A549 (cell line): ENCODE measurements around the gene TBC1D20. TPM values are rescaled to one million over a fixed set of nuclear protein-coding genes. Genes with fewer than 3 reads are reported as not detected.
A peak's percentile ranks its signal among the peaks of the same experiment; 100 is the strongest.

ENCODE experiments used
- ATAC-seq, 2 experiments: fragments of 200-7000 bp in 1 of 2; fragments of >200 bp in 1 of 2; cut with Nextera tagmentation in 1 of 2; cut with Tn5 transposase in 1 of 2; 3 replicates each; pipeline versions ENCODE4 v1.8.0 to v1.9.1; 2018 to 2020; ENCODE audit warnings: mild to moderate bottlenecking in 1 of 2, moderate library complexity in 1 of 2
- CTCF ChIA-PET: fragments of 300-600 bp; sonication (Branson Sonifier 250); formaldehyde crosslinking; extraction: SDS; loops from one replicate; lab custom pipeline; 2021; ENCODE audit warnings: antibody characterized with exemption, inconsistent platforms; lab: Yijun Ruan, JAX
- POLR2A ChIA-PET: fragments of 350-600 bp; formaldehyde crosslinking; extraction: SDS; loops from one replicate; lab custom pipeline; 2021; ENCODE audit warnings: antibody characterized with exemption, inconsistent platforms; lab: Yijun Ruan, JAX
- DNase-seq, 2 experiments: peaks; one replicate each; pipeline versions ENCODE4 v3.0.0 to v3.0.0-alpha.2; 2011 to 2016; ENCODE audit warnings: low read depth in 1 of 2, low spot score in 1 of 2
- FAIRE-seq: peaks from 2 replicates; lab custom pipeline; 2011; peaks lifted over from hg19 to GRCh38; lab: Jason Lieb, UNC
- H3K27ac ChIP-seq, 2 experiments: fragments of >200 bp; sonication (Bioruptor Twin); formaldehyde crosslinking; 3 replicates each; pipeline ENCODE4 v1.5.1; 2016 to 2017
- H3K4me1 ChIP-seq: fragments of >200 bp; sonication (Bioruptor Twin); formaldehyde crosslinking; 3 replicates; pipeline ENCODE4 v1.6.1; 2016
- H3K4me2 ChIP-seq: fragments of >200 bp; sonication (Bioruptor Twin); formaldehyde crosslinking; 3 replicates; pipeline ENCODE4 v1.6.1; 2016
- H3K4me3 ChIP-seq: fragments of >200 bp; sonication (Bioruptor Twin); formaldehyde crosslinking; 3 replicates; pipeline ENCODE4 v1.5.1; 2016
- H3K9me3 ChIP-seq: fragments of >200 bp; sonication (Bioruptor Twin); formaldehyde crosslinking; 3 replicates; pipeline ENCODE4 v1.6.1; 2016
- CBX8 ChIP-seq: fragments of 200-600 bp; sonication (generic); IDR thresholded peaks from 2 replicates; pipeline ENCODE4 v1.6.1; 2016
- CHD2 ChIP-seq: fragments of 150-350 bp; IDR thresholded peaks from 2 replicates; pipeline ENCODE4 v1.6.1; 2014; ENCODE audit warnings: low read length; ENCODE audit not compliant: partially characterized antibody
- CTCF ChIP-seq: fragments of >200 bp; sonication (Bioruptor Twin); formaldehyde crosslinking; IDR thresholded peaks from 3 replicates; pipeline ENCODE4 v1.5.1; 2016
- ESRRA ChIP-seq: fragments of 150-350 bp; IDR thresholded peaks from 2 replicates; pipeline ENCODE4 v1.6.1; 2014; ENCODE audit warnings: mild to moderate bottlenecking, low read length, borderline replicate concordance
- FOSL2 ChIP-seq, 2 experiments: fragments of 450-650 bp in 1 of 2; fragments of >200 bp in 1 of 2; sonication (Bioruptor Twin) in 1 of 2; formaldehyde crosslinking; IDR thresholded peaks; 2 replicates each; pipeline versions ENCODE4 v1.5.0 to v1.6.1; 2016 to 2020; ENCODE audit warnings: mild to moderate bottlenecking in 1 of 2, moderate library complexity in 1 of 2
- FOXS1 ChIP-seq: fragments of 250-450 bp; sonication (Bioruptor Pico); IDR thresholded peaks from 2 replicates; pipeline ENCODE4 v1.5.0; 2020; ENCODE audit warnings: mild to moderate bottlenecking, moderate library complexity
- GATA3 ChIP-seq: IDR thresholded peaks from 2 replicates; pipeline ENCODE4 v1.6.1; 2012; ENCODE audit warnings: borderline replicate concordance
- HDAC2 ChIP-seq: fragments of 200-600 bp; sonication (generic); IDR thresholded peaks from 2 replicates; pipeline ENCODE4 v1.6.1; 2016
- HOXA7 ChIP-seq: fragments of 250-450 bp; sonication (Bioruptor Pico); IDR thresholded peaks from 2 replicates; pipeline ENCODE4 v1.5.0; 2020; ENCODE audit warnings: mild to moderate bottlenecking, moderate library complexity
- KDM5A ChIP-seq: fragments of 200-600 bp; sonication (generic); IDR thresholded peaks from 2 replicates; pipeline ENCODE4 v1.6.1; 2016; ENCODE audit warnings: antibody characterized with exemption, mild to moderate bottlenecking
- MAFK ChIP-seq: fragments of 450-650 bp; IDR thresholded peaks from 2 replicates; pipeline ENCODE4 v1.6.1; 2014; ENCODE audit not compliant: partially characterized antibody
- MYC ChIP-seq: IDR thresholded peaks from 2 replicates; pipeline ENCODE4 v1.6.1; 2012; ENCODE audit warnings: mild to moderate bottlenecking, inconsistent platforms, low read length, improper control_type of control experiment, borderline replicate concordance
- NFE2L2 ChIP-seq: fragments of 150-350 bp; conservative IDR thresholded peaks from 2 replicates; pipeline ENCODE4 v1.6.1; 2014; ENCODE audit warnings: low read length
- REST ChIP-seq: fragments of 200-600 bp; sonication (generic); IDR thresholded peaks from 2 replicates; pipeline ENCODE4 v1.6.1; 2016; ENCODE audit warnings: antibody characterized with exemption, mild to moderate bottlenecking, moderate library complexity
- RNF2 ChIP-seq: fragments of 200-600 bp; sonication (generic); IDR thresholded peaks from 2 replicates; pipeline ENCODE4 v1.6.1; 2016; ENCODE audit warnings: low read depth, mild to moderate bottlenecking, antibody characterized with exemption, moderate library complexity, borderline replicate concordance
- USF2 ChIP-seq: fragments of 450-650 bp; IDR thresholded peaks from 2 replicates; pipeline ENCODE4 v1.6.1; 2014; ENCODE audit warnings: antibody characterized with exemption
- ZFP36 ChIP-seq: fragments of 450-650 bp; IDR thresholded peaks from 2 replicates; pipeline ENCODE4 v1.6.1; 2014; ENCODE audit warnings: borderline replicate concordance; ENCODE audit not compliant: partially characterized antibody
- ZNF302 ChIP-seq: fragments of 250-450 bp; sonication (Bioruptor Pico); IDR thresholded peaks from 2 replicates; pipeline ENCODE4 v1.9.0; 2021; ENCODE audit warnings: inconsistent platforms, mild to moderate bottlenecking, moderate library complexity
- WGBS: methylation state at CpG from one replicate; pipeline ENCODE4 v1.1.6; 2017; ENCODE audit errors: missing lambda C conversion rate; 5-methylcytosine and 5-hydroxymethylcytosine counted together
- polyA plus RNA-seq, 4 experiments: library from polyadenylated mRNA; depleted of rRNA in 3 of 4; stranded (reverse); fragments of >200 nt; fragmentation: RNase III in 1 of 4; extraction: RNeasy Plus Mini Kit Qiagen cat#74134 plus additional on column Dnase treatment in 1 of 4; gene quantifications; 2 replicates in 3 of 4; 3 replicates in 1 of 4; pipeline ENCODE4 v1.2.3, GENCODE V29; 2011 to 2017

The TBC1D20 gene
- polyA plus RNA-seq, 2 of the 4 experiments (the other 2 are of a cell fraction) = 28.0 to 43.4 TPM

GRCh38 chr20:445514-446336 lies 16.6 kb downstream of the TBC1D20 start:
- DNase-seq = peak in 1 of 2 experiments; percentile 24
- no peaks in the 10 kb centered on the region for H3K9me3 ChIP-seq

GRCh38 chr20:444862-445426 lies 17.4 kb downstream of the TBC1D20 start:
- peak overlapping the region in 1 of 2 experiments; percentile 65; a peak in 3 of 6 replicates for H3K27ac ChIP-seq
- peak in 1 of 2 experiments; percentile 55; a peak in 3 of 6 replicates for ATAC-seq
- H3K4me3 ChIP-seq = no peak overlapping the region
- FAIRE-seq = peak; percentile 67
- DNase-seq = no peak
- no peaks in the 10 kb centered on the region for H3K9me3 ChIP-seq
- 81% methylated on average over 12 of the region's 12 CpGs for WGBS
- peak overlapping the region; percentile 15; the same call in 2 of the 3 replicates for H3K4me2 ChIP-seq
- ChIA-PET POLR2A (interaction anchor here (0.8 kb wide), 1 partner anchor 17 kb away, joined by 4 read pairs; the partner anchor contains the start of gene TBC1D20), CTCF (interaction anchor here (1.3 to 28.5 kb wide), 5 partner anchors 10 to 295 kb away, joined by 3 to 1229 read pairs (median 19); partner anchors contain the start of genes NRSN2 and TRIB3)
- H3K4me1 ChIP-seq = peaks cover 22% of the 10 kb centered on the region
- TF ChIP-seq MAFK (peak; percentile 99), NFE2L2 (peak; percentile 97), FOSL2 (IDR thresholded peaks at IDR 0.05) (no peak), FOSL2 (CRISPR knock-in tag; IDR thresholded peaks at IDR 0.05) (0 out of 2 replicates have a peak, but pooled peaks have one; percentile 15), ESRRA (no peak), CBX8 (no peak), USF2 (no peak), HOXA7 (CRISPR knock-in tag) (no peak), HDAC2 (no peak), FOXS1 (CRISPR knock-in tag) (no peak), REST (no peak), ZNF302 (no peak)

More at GRCh38 chr20:445514-446336, 16.6 kb downstream of the TBC1D20 start:
- H3K27ac ChIP-seq = peak overlapping the region in 1 of 2 experiments; percentile 65; a peak in 3 of 6 replicates
- ChIA-PET CTCF (interaction anchor here (0.5 to 28.5 kb wide), 7 partner anchors 10 to 294 kb away, joined by 3 to 1229 read pairs (median 9); partner anchors contain the start of genes NRSN2 and TRIB3), POLR2A (interaction anchor here (0.8 kb wide), 1 partner anchor 16 kb away, joined by 4 read pairs; the partner anchor contains the start of gene TBC1D20)
- FAIRE-seq (peak; percentile 84), ATAC-seq (peak in 1 of 2 experiments; percentile 57; a peak in 3 of 6 replicates)
- H3K4me3 ChIP-seq = no peak overlapping the region
- peak overlapping the region; percentile 15; the same call in 1 of the 3 replicates for H3K4me2 ChIP-seq
- peaks cover 22% of the 10 kb centered on the region for H3K4me1 ChIP-seq
- TF ChIP-seq CHD2 (no peak), NFE2L2 (no peak), GATA3 (no peak), ZFP36 (no peak), KDM5A (no peak), USF2 (no peak), RNF2 (no peak), CTCF (no peak), MYC (no peak)
- 92% methylated on average over 5 of the region's 5 CpGs for WGBS
